Measurements from ENCODE around the gene ELMOD2.
"Not testable (repeated sequence)": the region's sequence is repeated elsewhere in the genome, so short reads cannot be mapped to it uniquely, and the experiment has no call there.

ELMOD2 gene, protein sequence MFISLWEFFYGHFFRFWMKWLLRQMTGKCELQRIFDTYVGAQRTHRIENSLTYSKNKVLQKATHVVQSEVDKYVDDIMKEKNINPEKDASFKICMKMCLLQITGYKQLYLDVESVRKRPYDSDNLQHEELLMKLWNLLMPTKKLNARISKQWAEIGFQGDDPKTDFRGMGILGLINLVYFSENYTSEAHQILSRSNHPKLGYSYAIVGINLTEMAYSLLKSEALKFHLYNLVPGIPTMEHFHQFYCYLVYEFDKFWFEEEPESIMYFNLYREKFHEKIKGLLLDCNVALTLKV

DNA sequence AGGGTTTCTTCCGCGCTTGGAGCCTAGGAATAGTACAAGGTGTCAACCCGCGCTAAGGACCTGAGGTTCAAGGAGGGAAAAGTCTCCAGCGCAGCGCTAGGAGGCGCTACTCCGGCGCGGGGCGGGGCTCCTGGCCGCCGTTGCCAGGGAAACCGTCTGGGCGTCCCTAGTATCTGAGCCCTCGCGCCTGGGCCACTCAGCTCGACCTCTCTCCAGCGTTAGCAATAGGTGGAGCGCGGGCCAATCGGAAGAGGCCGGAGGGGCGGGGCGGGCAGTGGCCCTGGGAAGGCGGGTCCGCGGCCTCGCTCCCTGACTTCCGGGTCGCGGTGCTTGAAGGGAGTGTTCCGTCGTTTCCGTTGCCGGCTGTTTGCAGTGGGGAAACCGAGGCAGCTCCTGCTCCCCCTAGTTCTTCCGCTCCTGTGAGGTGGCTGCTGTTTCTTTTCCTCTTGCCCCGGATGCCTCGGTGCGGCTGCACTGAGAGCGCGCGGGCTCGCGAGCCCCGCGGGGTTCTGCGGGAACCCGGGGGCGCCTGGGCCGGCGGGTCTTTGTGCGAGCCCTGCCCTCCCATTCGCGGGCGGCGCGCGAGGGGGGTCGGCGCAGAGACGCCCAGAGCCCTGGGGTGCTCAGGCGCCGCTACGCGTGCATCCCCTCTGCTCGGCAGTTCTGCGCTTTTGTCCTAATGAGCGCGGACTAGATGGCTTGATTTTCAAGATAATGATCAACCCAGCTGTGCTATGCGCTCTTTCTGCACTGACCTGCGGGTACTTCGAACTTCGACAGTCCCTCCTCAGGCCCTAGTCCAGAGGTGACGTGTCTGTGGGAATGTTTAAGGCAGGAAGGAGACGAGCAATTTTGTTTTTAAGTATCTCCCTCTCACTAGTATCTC is at the start of gene ELMOD2:
Gene ELMOD2 (plus strand): TSS at position 312 of the 886 bp plus-strand sequence. CDS start 1,261 bp downstream, outside the sequence.
- DNase-seq (ENCODE audit: low read depth in 2 of 2) = peak; percentile 94 to 96

DNA sequence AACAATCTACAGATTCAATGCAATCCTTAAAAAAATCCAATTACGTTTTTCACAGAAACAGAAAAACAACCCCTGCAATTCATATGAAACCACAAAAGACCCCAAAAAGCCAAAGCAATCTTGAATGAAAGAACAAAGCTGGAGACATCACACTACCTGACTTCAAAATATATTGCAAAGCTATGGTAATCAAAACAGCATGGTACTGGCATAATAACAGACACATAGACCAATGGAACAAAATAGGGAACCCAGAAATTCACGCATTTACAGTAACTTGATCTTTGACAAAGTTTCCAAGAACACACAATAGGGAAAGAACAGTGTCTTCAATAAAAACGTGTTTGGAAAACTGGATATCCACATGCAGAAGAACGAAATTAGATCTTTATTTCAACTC is 40.5 kb upstream of the ELMOD2 start:
- DNase-seq (ENCODE audit: low read depth in 2 of 2) = no peak

DNA sequence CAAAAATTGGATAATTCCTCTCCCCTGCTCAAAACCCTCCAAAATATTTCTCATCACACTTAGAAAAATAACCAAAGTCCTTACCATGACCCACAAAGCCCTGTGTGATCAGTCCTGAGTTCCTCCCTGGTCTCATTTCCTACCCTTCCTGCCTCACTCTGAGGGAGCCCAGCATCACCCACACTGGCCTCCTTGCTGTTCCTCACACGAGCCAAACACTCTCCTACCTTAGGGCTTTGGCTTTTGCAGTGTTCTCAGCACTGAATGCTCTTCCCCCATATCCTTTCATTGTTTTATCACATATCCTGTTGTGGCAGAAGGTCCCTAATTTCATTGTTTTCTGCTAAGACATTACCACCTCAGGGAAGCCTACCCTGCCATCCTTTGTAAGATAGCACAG is 38.0 kb upstream of the ELMOD2 start:
- DNase-seq (ENCODE audit: low read depth in 2 of 2) = no peak

DNA sequence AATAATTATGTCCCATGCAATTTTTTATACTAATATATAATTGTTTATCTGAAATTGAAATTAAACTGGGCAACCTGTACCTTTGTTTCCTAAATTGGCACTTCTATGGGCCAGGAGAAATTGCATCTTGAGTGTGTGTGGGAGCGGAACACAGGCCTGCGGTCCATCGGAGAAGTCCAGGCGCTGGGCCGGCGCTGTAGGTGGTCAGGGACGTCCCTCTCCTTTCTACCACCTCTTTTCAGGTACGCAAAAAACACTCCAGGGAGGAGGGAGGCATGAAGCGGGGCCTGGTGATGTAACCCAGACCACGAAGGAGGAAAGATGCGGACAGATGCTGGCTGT is 26.6 kb upstream of the ELMOD2 start:
- DNase-seq (ENCODE audit: low read depth in 2 of 2) = no peak

DNA sequence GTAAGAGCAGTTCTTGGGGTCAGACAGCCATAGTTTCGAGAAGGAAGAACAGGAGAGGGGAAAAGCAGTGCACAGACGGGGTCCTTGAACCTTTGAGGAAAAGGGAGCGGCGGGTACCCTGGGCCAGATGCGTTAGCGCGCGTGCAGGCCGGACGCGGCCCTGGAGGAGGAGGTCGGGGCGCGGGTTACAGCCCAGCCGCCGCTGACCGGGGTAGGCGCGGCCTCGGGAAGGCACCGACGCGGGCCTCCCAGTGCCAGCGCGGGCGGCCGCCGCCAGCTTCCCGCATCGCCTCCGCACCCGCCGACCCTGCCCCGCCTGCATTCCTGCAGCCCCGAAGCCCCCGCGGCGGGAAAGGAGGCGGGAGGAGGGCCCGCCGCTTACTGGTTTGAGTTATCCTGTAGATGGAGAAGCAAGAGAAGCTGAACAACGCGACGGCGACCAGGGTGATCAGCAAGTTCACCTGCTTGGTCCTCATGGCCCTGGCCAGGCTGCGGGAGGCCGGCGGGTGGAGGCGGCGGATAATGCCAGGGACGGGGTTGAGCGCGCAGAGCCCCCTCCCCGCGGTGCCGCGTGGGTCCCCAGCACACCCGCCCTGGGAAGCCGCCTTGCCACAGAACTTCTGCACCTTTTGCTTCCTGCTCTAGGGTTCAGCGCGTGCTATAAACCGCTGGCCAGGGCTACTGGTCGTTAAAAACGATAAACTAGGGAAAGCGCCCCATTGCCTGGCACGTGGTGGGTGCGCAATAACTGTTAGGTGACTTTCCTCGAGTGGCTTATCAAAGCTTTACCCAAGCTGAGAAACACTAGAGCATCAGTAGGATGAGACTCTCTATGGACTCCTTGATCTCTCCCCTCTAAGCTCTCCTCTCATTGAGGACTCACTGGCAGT is 26.0 kb upstream of the ELMOD2 start, which contains the start of gene MGAT4D:
Gene MGAT4D (minus strand): TSS at position 547 of the 890 bp plus-strand sequence. CDS start 71 bp downstream, at position 476.
- no peak for DNase-seq (ENCODE audit: low read depth in 2 of 2)

DNA sequence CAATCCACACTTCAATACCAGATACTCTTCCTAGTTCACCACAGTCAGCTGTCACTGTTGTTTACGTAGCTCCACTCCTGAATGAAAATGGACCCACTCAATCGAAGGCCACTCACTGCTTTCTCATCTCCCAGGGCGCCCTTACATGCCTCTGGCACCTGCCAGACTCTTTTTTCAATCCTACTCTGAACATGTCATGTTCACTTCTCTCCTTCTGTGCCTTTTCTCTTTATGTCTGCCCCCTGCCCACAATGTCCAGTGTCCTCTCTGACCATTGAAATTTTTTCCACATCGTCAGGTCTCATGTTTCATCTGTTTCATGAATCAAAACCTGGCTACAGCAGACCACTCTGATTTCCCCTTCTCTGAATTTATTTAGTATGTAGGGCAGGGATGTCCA is 24.6 kb upstream of the ELMOD2 start:
- no peak for DNase-seq (ENCODE audit: low read depth in 2 of 2)

DNA sequence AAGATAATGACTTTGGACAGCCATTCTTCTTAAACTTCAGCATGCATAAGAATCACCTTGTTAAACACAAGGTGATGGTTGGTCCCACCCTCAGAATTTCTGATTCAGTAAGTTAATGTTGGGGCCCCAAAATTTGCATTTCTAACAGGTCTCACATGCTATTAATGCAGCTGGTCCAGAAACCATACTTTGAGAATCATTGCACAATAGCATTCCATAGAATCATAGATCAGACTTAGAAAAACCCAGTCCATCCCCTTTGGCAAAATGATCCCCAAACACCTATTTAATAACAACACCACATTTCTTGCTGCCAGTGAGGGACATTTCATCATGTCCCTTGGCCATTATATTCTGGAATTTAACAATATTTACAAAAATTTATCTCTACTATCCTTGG is 19.7 kb upstream of the ELMOD2 start:
- no peak for DNase-seq (ENCODE audit: low read depth in 2 of 2)

DNA sequence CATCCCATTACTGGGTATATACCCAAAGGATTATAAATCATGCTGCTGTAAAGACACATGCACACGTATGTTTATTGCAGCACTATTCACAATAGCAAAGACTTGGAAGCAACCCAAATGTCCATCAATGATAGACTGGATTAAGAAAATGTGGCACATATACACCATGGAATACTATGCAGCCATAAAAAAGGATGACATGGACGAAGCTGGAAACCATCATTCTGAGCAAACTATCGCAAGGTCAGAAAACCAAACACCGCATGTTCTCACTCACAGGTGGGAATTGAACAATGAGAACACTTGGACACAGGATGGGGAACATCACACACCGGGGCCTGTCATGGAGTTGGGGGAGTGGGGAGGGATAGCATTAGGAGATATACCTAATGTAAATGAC is 10.2 kb upstream of the ELMOD2 start:
- not testable (repeated sequence) for DNase-seq (ENCODE audit: low read depth in 2 of 2)

DNA sequence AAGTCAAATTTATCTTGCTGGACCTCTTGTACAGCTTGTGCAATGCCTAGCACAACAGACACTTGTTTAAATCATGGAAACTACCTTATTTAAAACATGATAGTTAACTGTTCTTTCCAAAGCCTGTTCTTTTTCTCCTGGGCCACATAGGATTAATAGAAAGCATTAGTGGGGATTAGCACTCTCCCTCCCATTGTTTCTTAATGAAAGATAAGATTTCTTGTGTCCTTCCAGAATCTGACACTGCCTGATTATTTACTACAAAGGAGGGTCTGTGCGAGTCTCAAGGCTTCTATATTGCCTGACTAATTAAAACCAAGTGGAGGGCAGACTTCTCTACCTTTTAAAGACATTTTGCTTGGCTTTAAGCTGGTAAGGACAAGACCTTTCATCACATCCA is 8.5 kb upstream of the ELMOD2 start:
- DNase-seq (ENCODE audit: low read depth in 2 of 2) = no peak

DNA sequence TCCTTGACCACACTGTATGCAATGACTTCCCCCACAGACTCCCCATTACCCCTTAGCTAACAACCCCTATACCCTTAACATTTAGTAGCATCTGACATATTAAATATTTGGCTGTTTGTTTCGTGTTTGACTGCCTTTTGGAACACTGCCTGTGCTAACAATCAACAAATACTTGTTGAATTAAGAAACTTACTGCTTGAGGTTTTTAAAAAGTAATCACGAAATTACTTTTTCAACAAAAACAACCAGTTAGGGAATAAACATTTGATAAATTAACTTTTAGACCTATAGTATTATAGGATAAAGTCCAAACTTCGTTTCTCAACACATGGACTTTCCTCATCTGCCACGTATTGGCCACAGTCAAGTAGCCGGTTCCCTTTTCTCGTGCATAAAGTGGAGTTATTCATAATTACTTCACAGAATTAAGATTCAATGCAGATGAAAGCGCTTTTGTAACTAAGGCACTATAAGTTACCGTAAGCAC is 555 bp upstream of the ELMOD2 start:
- DNase-seq (ENCODE audit: low read depth in 2 of 2) = no peak

DNA sequence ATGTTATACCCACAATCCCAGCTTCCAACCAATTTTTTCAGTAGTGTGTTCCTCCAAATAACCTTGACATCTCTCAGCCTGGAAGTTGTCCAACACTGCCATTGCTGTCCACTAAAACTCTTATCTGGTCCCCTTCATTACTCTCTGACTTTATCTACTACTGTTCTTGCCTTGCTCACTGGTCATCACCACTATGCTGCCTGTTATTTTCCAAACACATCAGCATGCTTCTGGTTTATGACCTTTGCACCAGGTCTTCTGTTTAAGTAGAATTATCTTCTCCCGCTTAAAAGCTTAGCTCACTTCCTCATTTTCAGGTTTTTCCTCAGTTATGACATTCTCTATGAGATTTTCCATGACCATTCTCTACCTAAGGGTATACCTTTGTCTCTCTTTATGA is 5.5 kb downstream of the ELMOD2 start:
- no peak for DNase-seq (ENCODE audit: low read depth in 2 of 2)

DNA sequence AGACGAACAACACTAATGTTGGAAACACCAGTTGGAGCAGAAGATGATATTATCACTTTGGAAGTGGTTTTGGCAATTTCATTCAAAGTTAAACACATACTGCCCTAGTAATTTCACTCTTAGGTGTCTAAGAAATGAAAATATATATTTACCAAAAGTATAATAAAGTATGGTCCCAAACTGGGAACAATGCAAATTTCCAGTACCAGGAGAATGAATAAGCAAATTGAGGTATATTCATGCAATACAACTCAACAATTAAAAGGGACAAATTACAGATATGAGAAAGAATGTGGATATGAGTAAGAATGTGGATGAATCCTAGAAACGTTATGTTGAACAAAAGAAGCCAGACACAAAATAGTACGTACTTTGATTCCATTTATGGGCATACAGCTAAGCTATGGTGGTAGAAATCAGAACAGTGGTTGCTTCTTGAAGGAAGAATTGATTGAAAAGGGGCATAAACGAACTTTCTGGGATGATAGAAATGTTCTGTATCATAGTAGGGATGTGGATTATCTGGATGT is 10.0 kb downstream of the ELMOD2 start:
- DNase-seq (ENCODE audit: low read depth in 2 of 2) = peak; percentile 10 to 17

DNA sequence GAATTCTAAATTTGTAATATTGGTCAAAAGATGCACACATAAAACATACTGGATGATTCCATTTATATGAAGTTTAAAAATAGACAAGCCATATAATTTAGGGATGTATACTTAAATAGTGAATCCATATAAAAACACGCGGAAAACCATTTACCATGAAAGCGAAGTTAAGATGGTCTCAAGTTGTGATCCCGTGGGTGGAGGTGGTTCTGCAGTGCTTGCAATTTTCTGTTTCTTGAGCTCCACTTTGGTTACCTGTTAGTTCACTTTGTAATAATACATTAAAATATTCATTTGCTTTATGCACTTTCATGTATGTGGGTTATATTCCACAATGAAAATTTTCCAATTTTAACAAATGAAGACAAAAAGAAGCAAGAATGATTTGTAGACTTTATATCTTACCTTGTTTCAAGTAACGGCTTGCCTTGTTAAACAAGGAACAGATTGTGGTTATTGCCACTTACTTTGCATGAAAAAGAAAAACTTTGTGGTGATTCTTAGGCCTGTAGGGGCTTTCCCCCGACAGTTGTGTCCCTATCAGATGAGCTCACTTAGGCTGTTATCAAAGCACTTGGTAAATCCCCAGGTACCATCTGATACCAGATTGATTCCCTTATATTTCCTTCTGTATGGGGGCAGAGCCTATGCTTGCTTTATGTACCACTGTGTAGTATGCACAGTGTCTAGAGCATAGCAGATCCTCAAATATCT is 32.6 kb downstream of the ELMOD2 start:
- no peak for DNase-seq (ENCODE audit: low read depth in 2 of 2)

DNA sequence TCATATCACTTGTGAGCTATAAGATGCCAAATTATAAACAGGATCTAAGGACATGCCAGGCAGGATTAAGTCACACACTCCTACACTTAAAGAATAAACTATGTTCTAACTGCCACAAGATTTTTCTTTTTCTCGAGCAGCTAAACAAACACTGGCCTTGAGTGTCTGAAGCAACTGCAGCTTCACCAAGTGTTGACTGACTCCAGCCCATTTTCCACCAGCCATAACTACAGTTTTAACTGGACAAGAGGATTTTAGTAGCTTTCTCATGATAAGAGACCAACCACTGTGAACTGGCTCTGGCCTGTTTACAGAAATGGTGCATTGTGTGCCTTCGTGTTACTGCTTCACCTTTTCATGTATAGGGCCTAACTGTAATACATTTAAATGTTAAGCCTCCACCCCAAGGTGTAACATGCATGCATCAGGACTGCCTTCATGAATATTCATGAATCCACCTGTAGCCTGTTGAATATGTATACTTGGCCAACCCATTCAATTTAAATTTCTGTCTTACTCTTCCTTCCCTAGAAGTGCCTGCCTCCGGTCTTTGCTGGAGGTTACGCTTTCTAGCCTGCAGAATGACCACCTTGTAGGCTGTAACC is 34.0 kb downstream of the ELMOD2 start:
- DNase-seq (ENCODE audit: low read depth in 2 of 2) = no peak

DNA sequence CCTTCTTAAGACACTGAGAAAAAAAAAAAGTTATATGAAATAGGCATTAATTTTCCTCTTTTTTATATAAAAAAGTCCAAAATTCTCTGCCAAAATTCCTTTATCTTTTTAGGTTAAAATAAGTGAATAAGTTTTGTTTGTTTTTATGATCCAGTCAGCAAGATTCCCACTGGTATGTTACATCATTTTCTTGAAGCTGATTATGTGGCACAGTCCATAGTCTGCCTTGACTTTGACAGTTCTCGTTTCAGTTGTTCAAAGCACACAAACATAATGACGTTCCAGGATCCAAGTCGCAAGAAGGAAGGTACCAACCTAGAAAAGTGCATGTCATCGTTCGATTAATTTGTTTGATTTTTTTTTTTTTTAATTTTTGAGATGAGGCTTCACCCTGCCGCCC is 35.7 kb downstream of the ELMOD2 start:
- no peak for DNase-seq (ENCODE audit: low read depth in 2 of 2)

DNA sequence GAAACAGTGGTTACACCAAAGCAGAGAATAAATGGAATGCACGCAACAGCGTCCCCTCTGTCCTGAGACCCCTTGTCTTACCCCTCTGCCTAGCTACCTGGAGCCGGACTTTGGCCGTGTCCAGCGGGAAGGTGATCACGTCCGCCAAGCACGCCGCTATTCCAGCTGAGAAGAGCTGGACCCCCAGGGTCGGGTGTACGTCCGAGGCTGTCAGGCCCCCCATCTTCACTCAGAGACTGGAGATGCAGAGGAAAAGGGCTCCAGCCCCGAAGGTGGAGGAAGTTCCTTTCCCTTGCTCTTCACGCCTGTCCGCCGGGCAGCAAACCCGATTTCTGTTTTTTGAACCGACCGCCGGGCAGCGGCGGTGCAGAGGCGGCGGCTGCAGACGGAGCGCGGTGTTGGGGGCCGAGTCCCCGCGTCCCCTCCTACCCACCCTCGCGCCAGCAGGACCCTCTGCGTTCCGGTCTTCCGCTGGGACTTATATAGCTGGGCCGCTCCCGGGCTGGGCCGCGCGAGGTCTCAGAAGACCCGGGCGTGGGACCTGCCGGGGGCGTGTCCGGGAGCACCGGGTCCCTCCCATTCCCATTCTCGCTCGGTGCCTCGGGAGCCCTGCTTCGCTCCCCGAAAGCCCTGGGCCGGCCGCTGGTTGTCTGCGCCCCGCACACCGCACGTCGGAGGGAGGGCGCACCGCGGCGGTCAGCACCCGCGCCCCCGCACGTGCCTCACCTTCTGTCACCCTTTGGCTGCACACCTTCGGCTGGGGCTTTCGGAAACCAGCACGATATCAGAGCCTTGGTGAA is 44.7 kb downstream of the ELMOD2 start, which contains the start of gene UCP1:
Gene UCP1 (minus strand): TSS at position 455 of the 800 bp plus-strand sequence. CDS start 232 bp downstream, at position 223.
- DNase-seq (ENCODE audit: low read depth in 2 of 2) = no peak

DNA sequence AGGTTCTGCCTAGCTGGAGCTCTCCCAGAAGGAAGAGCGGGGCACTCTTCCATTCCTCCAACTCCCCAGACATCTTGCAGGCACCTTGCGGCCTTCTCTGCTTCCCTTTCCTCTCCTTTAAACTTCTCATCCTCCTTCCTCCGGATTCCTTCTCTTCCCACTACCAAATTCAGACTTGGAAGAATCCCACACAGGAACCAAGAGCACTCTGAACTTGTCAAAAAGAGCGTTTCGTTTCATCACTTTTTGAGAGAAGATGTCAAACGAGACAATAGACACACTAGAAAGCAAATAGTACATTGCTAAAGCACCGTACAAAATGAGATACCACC is 45.3 kb downstream of the ELMOD2 start:
- no peak for DNase-seq (ENCODE audit: low read depth in 2 of 2)

DNA sequence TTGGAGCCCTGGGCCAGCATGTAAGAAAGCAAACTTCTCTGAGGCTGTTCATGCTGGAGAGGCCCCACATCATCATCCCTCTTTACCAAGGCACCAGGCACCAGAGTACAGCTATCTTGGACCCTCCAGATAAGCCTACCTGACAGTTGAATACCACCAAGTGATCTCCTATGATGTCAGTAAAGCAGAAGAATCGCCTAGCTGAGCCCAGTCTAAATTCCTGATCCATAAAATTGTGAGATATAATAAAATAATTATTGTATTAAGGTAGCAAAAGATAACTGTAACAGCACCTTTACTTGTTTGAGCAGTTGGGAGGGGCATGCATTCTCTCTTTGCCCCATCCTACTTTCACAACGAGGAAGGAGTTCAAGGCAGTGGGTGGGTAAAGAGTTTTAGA is 47.7 kb downstream of the ELMOD2 start:
- no peak for DNase-seq (ENCODE audit: low read depth in 2 of 2)

DNA sequence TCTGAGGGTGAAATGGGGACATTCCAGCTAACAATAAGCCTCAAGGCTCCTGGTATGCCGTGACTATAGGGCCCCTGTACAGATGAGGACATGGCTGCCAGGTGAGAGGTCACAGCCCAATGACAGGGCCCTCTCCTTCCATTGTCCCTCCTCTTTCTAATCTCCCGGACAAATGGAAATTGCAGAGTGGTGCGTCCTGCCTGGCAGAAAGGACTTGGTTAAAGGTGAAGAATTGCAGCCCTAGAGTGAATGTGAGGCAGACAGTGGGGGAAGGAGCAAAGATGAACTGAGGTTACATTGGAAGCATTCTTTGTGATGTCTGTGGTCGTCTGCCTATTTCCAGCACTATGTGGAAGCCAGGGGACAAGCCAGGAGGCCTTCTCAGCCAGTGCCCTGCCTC is 51.5 kb downstream of the ELMOD2 start:
- DNase-seq (ENCODE audit: low read depth in 2 of 2) = no peak

DNA sequence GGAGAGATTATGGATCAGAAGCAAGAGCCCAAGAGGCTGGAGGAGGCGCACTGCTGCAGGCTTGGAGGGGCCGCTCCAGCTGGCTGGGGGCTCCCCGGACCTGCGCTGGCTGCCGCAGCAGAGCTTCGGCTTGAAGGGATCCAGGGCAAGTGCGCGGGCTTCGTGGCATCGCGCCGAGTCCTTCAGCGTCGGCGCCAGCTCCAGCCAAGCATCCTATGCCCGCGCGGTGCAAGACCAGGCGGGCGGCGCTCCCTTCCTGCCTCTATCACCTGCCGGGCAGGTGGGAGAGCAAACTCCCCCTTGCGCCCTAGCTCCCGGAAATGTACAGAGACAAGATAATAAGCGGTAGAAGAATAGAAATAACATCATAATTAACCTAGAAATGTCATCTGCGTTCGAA is 55.3 kb downstream of the ELMOD2 start:
- no peak for DNase-seq (ENCODE audit: low read depth in 2 of 2)
